ENCODE measurements around the gene ABHD1.

ABHD1 gene

GRCh38 chr2:27164960-27165763 is 41.5 kb downstream of the ABHD1 start:
- H4K91ac ChIP-seq (ENCODE audit: low read length), result no peak overlapping the region
- H3K4me3 ChIP-seq (ENCODE audit: insufficient read depth in 1 of 2, low read depth in 1 of 2, low read length in 2 of 2), result no peak overlapping the region
- H3K9me3 ChIP-seq (ENCODE audit: control insufficient read depth, low read length), result no peaks in the 10 kb centered on the region
- H2AFZ ChIP-seq (ENCODE audit: low read depth, low read length), result no peak overlapping the region
- no peak overlapping the region for H3K27ac ChIP-seq (ENCODE audit: low read length, poor library complexity, severe bottlenecking)
- H3K4ac ChIP-seq (ENCODE audit: low read depth in 1 of 2, low read length in 2 of 2), result no peak overlapping the region
- no peaks in the 10 kb centered on the region for H3K36me3 ChIP-seq (ENCODE audit: control insufficient read depth in 1 of 2, insufficient read depth in 2 of 2, low read depth in 1 of 2, low read length in 2 of 2)
- H3K27me3 ChIP-seq (ENCODE audit: control insufficient read depth in 1 of 2, insufficient read depth in 1 of 2, low read length in 2 of 2), result peaks cover 0 to 14% of the 10 kb centered on the region in 2 experiments
- H3K18ac ChIP-seq (ENCODE audit: low read depth in 1 of 2, low read length in 2 of 2), result no peak overlapping the region
- no peak overlapping the region for H4K8ac ChIP-seq (ENCODE audit: low read length)
- 86% methylated on average over 7 of the region's 8 CpGs for WGBS
- no peak overlapping the region for H3K14ac ChIP-seq (ENCODE audit: low read length in 2 of 2)
- H2BK15ac ChIP-seq (ENCODE audit: low read depth, poor library complexity, severe bottlenecking), result no peak overlapping the region
- no peak for DNase-seq
- H2BK120ac ChIP-seq (ENCODE audit: low read depth, low read length), result no peak overlapping the region
- H3K23ac ChIP-seq (ENCODE audit: low read length in 2 of 2), result no peak overlapping the region
- no peaks in the 10 kb centered on the region for H3K79me1 ChIP-seq (replicated peaks; ENCODE audit: low read length, poor library complexity, severe bottlenecking)
- H2BK5ac ChIP-seq (ENCODE audit: low read depth, low read length, poor library complexity, severe bottlenecking), result no peak overlapping the region
- H3K4me2 ChIP-seq (ENCODE audit: low read length, poor library complexity, severe bottlenecking), result no peak overlapping the region
- no peak overlapping the region for H2BK12ac ChIP-seq (ENCODE audit: low read length in 2 of 2)
- H3K4me1 ChIP-seq (ENCODE audit: control insufficient read depth, insufficient read depth, low read depth, low read length), result peaks cover 3% of the 10 kb centered on the region
- H2AK5ac ChIP-seq (ENCODE audit: low read length, severe bottlenecking), result no peak overlapping the region
- no peak overlapping the region for H3K9ac ChIP-seq (ENCODE audit: low read length)

GRCh38 chr2:27170581-27171337 is 47.1 kb downstream of the ABHD1 start:
- Histone ChIP-seq H3K23ac (ENCODE audit: low read length in 2 of 2) (no peak overlapping the region), H4K8ac (ENCODE audit: low read length) (no peak overlapping the region), H3K4ac (ENCODE audit: low read depth in 1 of 2, low read length in 2 of 2) (no peak overlapping the region), H3K4me3 (ENCODE audit: insufficient read depth in 1 of 2, low read depth in 1 of 2, low read length in 2 of 2) (no peak overlapping the region), H3K4me1 (ENCODE audit: control insufficient read depth, insufficient read depth, low read depth, low read length) (peaks cover 3% of the 10 kb centered on the region), H3K36me3 (ENCODE audit: control insufficient read depth in 1 of 2, insufficient read depth in 2 of 2, low read depth in 1 of 2, low read length in 2 of 2) (no peaks in the 10 kb centered on the region), H3K4me2 (ENCODE audit: low read length, poor library complexity, severe bottlenecking) (no peak overlapping the region), H3K18ac (ENCODE audit: low read depth in 1 of 2, low read length in 2 of 2) (no peak overlapping the region), H3K9me3 (ENCODE audit: control insufficient read depth, low read length) (no peaks in the 10 kb centered on the region), H2BK15ac (ENCODE audit: low read depth, poor library complexity, severe bottlenecking) (no peak overlapping the region), H2AFZ (ENCODE audit: low read depth, low read length) (no peak overlapping the region), H2BK5ac (ENCODE audit: low read depth, low read length, poor library complexity, severe bottlenecking) (no peak overlapping the region), H2AK5ac (ENCODE audit: low read length, severe bottlenecking) (no peak overlapping the region), H2BK120ac (ENCODE audit: low read depth, low read length) (no peak overlapping the region), H4K91ac (ENCODE audit: low read length) (no peak overlapping the region), H3K14ac (ENCODE audit: low read length in 2 of 2) (no peak overlapping the region), H3K27ac (ENCODE audit: low read length, poor library complexity, severe bottlenecking) (no peak overlapping the region), H3K27me3 (ENCODE audit: control insufficient read depth in 1 of 2, insufficient read depth in 1 of 2, low read length in 2 of 2) (peaks cover 0 to 61% of the 10 kb centered on the region in 2 experiments), H2BK12ac (ENCODE audit: low read length in 2 of 2) (no peak overlapping the region), H3K9ac (ENCODE audit: low read length) (peak overlapping the region; percentile 60), H3K79me1 (replicated peaks; ENCODE audit: low read length, poor library complexity, severe bottlenecking) (no peaks in the 10 kb centered on the region)
- no peak for DNase-seq
- WGBS, result 93% methylated on average over 5 of the region's 6 CpGs

GRCh38 chr2:27171351-27171848 is 47.8 kb downstream of the ABHD1 start:
- no peak overlapping the region for H3K4me2 ChIP-seq (ENCODE audit: low read length, poor library complexity, severe bottlenecking)
- no peak overlapping the region for H4K8ac ChIP-seq (ENCODE audit: low read length)
- peaks cover 0 to 61% of the 10 kb centered on the region in 2 experiments for H3K27me3 ChIP-seq (ENCODE audit: control insufficient read depth in 1 of 2, insufficient read depth in 1 of 2, low read length in 2 of 2)
- H2BK120ac ChIP-seq (ENCODE audit: low read depth, low read length), result no peak overlapping the region
- no peaks in the 10 kb centered on the region for H3K36me3 ChIP-seq (ENCODE audit: control insufficient read depth in 1 of 2, insufficient read depth in 2 of 2, low read depth in 1 of 2, low read length in 2 of 2)
- no peak overlapping the region for H3K27ac ChIP-seq (ENCODE audit: low read length, poor library complexity, severe bottlenecking)
- peaks cover 3% of the 10 kb centered on the region for H3K4me1 ChIP-seq (ENCODE audit: control insufficient read depth, insufficient read depth, low read depth, low read length)
- no peak overlapping the region for H3K9ac ChIP-seq (ENCODE audit: low read length)
- H3K79me1 ChIP-seq (replicated peaks; ENCODE audit: low read length, poor library complexity, severe bottlenecking), result no peaks in the 10 kb centered on the region
- H3K14ac ChIP-seq (ENCODE audit: low read length in 2 of 2), result no peak overlapping the region
- H2AK5ac ChIP-seq (ENCODE audit: low read length, severe bottlenecking), result no peak overlapping the region
- H2BK5ac ChIP-seq (ENCODE audit: low read depth, low read length, poor library complexity, severe bottlenecking), result no peak overlapping the region
- no peak overlapping the region for H3K4me3 ChIP-seq (ENCODE audit: insufficient read depth in 1 of 2, low read depth in 1 of 2, low read length in 2 of 2)
- H2BK12ac ChIP-seq (ENCODE audit: low read length in 2 of 2), result no peak overlapping the region
- no peak overlapping the region for H2AFZ ChIP-seq (ENCODE audit: low read depth, low read length)
- no peaks in the 10 kb centered on the region for H3K9me3 ChIP-seq (ENCODE audit: control insufficient read depth, low read length)
- no peak overlapping the region for H2BK15ac ChIP-seq (ENCODE audit: low read depth, poor library complexity, severe bottlenecking)
- H4K91ac ChIP-seq (ENCODE audit: low read length), result no peak overlapping the region
- H3K4ac ChIP-seq (ENCODE audit: low read depth in 1 of 2, low read length in 2 of 2), result no peak overlapping the region
- no peak overlapping the region for H3K23ac ChIP-seq (ENCODE audit: low read length in 2 of 2)
- DNase-seq, result no peak
- 76% methylated on average over 8 of the region's 8 CpGs for WGBS
- no peak overlapping the region for H3K18ac ChIP-seq (ENCODE audit: low read depth in 1 of 2, low read length in 2 of 2)

- no peaks in the 10 kb centered on the region for H3K9me3 ChIP-seq (ENCODE audit: control insufficient read depth, low read length)
- no peak overlapping the region for H3K27ac ChIP-seq (ENCODE audit: low read length, poor library complexity, severe bottlenecking)
- no peak overlapping the region for H4K91ac ChIP-seq (ENCODE audit: low read length)
- H4K8ac ChIP-seq (ENCODE audit: low read length), result no peak overlapping the region
- no peaks in the 10 kb centered on the region for H3K36me3 ChIP-seq (ENCODE audit: control insufficient read depth in 1 of 2, insufficient read depth in 2 of 2, low read depth in 1 of 2, low read length in 2 of 2)
- H2AFZ ChIP-seq (ENCODE audit: low read depth, low read length), result no peak overlapping the region
- no peak overlapping the region for H3K4ac ChIP-seq (ENCODE audit: low read depth in 1 of 2, low read length in 2 of 2)
- H2AK5ac ChIP-seq (ENCODE audit: low read length, severe bottlenecking), result no peak overlapping the region
- H2BK5ac ChIP-seq (ENCODE audit: low read depth, low read length, poor library complexity, severe bottlenecking), result no peak overlapping the region
- no peak overlapping the region for H3K4me3 ChIP-seq (ENCODE audit: insufficient read depth in 1 of 2, low read depth in 1 of 2, low read length in 2 of 2)
- DNase-seq, result peak; percentile 18
- WGBS, result 67% methylated on average over 6 of the region's 6 CpGs
- H3K27me3 ChIP-seq (ENCODE audit: control insufficient read depth in 1 of 2, insufficient read depth in 1 of 2, low read length in 2 of 2), result peaks cover 0 to 62% of the 10 kb centered on the region in 2 experiments
- no peak overlapping the region for H2BK15ac ChIP-seq (ENCODE audit: low read depth, poor library complexity, severe bottlenecking)
- no peak overlapping the region for H2BK12ac ChIP-seq (ENCODE audit: low read length in 2 of 2)
- H2BK120ac ChIP-seq (ENCODE audit: low read depth, low read length), result no peak overlapping the region
- no peak overlapping the region for H3K23ac ChIP-seq (ENCODE audit: low read length in 2 of 2)
- H3K14ac ChIP-seq (ENCODE audit: low read length in 2 of 2), result no peak overlapping the region
- H3K79me1 ChIP-seq (replicated peaks; ENCODE audit: low read length, poor library complexity, severe bottlenecking), result no peaks in the 10 kb centered on the region
- peaks cover 4% of the 10 kb centered on the region for H3K4me1 ChIP-seq (ENCODE audit: control insufficient read depth, insufficient read depth, low read depth, low read length)
- no peak overlapping the region for H3K4me2 ChIP-seq (ENCODE audit: low read length, poor library complexity, severe bottlenecking)
- no peak overlapping the region for H3K9ac ChIP-seq (ENCODE audit: low read length)
- H3K18ac ChIP-seq (ENCODE audit: low read depth in 1 of 2, low read length in 2 of 2), result no peak overlapping the region
These were observed 51.0 kb downstream of the ABHD1 start for GRCh38 chr2:27174638-27175037.
